Activated effector memory CD4-positive, alpha-beta T cell treated with anti-CD3 and anti-CD28 coated beads, Interleukin-2, amount 50 U/mL, for 16 hours (primary cell): ENCODE data around the gene RABGGTB.
"Not testable (repeated sequence)": the region's sequence is repeated elsewhere in the genome, so short reads cannot be mapped to it uniquely, and the experiment has no call there.

ENCODE experiments used
- DNase-seq: peaks from one replicate; pipeline ENCODE4 v3.0.0-alpha.2; 2020

Gene RABGGTB

GRCh38 chr1:75796376-75797272 is 10.6 kb downstream of the RABGGTB start, which contains the start of gene MSH4:
Gene MSH4 (plus strand): TSS chr1:75796882. CDS start chr1:75796986, 104 bp downstream.
- DNase-seq, result no peak

DNA sequence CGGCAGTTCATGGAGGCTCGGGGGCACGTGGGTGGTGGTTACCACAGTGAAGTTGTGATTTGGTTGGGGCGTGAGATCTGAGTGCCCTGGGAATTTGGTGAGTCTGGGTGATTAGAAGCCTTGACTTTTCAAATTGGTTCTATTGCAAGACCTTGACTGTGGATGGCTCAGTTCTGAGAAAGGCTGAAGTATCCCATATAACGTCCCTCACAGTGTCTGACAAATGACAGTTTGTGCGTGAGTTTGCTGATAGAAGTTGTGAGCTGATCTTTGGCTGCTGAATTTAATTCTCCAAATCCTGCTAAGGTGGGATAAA is 11.2 kb downstream of the RABGGTB start:
- no peak for DNase-seq

DNA sequence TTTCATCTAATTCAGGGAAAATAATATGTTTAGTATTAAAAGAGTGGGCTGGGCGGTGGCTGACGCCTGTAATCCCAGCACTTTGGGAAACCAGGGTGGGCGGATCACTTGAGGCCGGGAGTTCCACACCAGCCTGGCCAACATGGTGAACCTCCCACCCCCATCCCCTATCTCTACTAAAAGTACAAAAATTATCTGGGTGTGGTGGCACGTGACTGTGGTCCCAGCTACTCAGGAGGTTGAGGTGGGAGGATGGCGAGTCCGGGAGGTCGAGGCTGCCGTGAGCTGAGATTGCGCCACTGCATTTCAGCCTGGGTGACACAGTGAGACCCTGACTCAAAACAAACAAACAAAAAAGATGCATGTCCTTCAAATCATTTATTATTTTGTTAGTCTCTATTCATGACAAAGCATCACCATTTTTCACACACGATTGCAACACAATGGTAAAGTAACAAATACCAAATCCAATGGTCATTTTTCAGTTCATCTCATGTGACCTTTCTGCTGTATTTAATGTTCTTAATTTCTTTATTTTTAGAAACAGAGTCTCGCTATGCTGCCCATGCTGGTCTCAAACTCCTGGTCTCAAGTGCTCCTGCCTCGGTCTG is 11.7 kb downstream of the RABGGTB start:
- DNase-seq, result no peak

DNA sequence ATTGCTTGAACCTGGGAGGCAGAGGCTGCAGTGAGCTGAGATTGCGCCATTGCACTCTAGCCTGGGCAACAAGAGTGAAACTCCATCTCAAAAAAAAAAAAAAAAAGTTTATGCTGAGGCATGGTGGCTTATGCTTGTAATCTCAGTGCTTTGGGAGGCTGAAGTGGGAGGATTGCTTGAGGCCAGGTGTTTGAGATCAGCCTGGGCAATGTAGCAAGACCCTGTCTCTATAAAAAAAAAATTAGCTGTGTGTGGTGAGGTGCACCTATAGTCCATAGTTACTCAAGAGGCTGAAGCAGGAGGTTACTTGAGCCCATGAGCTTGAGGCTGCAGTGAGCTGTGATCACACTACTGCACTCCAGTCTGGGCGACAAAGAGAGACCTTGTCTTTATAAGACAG is 15.4 kb downstream of the RABGGTB start:
- not testable (repeated sequence) for DNase-seq

GRCh38 chr1:75808921-75809320 is 22.9 kb downstream of the RABGGTB start:
- DNase-seq, result no peak

GRCh38 chr1:75810113-75810512 is 24.1 kb downstream of the RABGGTB start:
- DNase-seq, result not testable (repeated sequence)

DNA sequence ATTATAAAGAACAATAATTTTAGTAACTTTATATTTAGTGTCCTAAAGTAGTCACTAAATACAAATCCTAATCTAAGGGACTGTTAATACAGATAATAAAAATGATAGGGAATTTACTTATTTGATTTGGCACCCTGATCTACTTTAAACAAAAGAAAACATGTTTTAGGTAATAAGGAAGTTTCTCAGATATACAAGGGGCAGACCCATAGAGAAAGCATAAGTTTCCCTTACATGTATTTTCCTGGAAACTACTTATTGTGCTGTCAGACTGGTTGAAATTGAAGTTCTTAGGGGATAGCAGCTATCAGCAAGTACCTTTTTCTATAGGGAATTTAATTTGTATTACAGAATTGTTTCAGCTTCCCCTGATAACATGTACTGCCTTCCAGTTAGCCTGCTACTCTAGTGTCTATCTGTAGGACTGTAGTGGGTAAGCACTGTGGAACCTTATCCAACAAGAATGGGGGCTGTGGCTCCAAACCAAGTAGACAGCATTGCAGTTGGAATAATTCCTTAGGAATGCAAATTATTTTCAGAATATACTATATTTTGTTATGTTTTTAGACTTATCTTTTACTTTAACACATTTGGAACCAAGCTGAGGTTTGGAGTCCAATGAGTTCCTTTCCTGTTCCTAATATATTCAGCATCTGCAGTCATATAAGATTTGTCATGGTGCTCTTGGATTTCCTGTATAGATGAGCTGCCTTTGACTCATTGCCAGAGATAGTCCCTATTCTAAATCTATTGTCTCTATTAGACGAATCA is 25.3 kb downstream of the RABGGTB start:
- no peak for DNase-seq

GRCh38 chr1:75812065-75812464 is 26.0 kb downstream of the RABGGTB start:
- DNase-seq, result no peak

- not testable (repeated sequence) for DNase-seq
Observed at GRCh38 chr1:75823596-75823995, 37.5 kb downstream of the RABGGTB start.

DNA sequence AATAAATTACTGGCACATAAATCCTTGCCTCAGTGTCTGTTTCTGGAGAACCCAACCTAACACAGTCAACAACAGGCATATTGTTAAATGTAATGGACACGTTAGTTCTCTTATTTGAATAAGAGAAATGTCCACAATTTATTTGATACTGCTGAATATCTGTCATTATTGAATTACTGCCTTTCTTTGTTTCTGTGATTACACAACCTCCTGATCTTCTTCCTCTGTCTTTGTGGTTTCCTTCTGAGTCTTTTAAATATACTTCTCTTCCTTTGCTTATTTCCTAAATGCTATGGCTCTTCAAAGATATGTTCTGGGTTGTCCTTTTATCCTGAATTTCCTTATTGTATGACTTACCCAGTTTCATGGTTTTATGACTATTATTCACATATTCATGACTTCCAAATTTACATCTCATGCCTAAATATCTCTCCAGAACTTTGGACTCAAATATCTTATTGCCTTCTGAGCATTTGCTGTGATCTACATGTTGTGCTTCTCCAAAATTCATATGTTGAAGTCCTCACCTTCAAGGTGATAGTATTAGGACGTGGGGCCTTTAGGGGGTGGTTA is 50.6 kb downstream of the RABGGTB start:
- no peak for DNase-seq

- DNase-seq, result no peak
Observed at GRCh38 chr1:75838079-75838478, 52.0 kb downstream of the RABGGTB start.

GRCh38 chr1:75841421-75841820 is 55.4 kb downstream of the RABGGTB start:
- DNase-seq, result no peak
